B cell (primary cell): ENCODE measurements around the gene DUT.

Experiments used
- EZH2 ChIP-seq: IDR thresholded peaks from 2 replicates; pipeline ENCODE4 v1.6.1; 2012; ENCODE audit warnings: borderline replicate concordance, low read depth, mild to moderate bottlenecking, moderate library complexity, low read length; ENCODE audit not compliant: insufficient read depth, poor library complexity, severe bottlenecking
- TF ChIP-seq, protein P1 (sequence below): fragments of 200-600 bp; IDR thresholded peaks from one replicate; pipeline ENCODE4 v1.8.0; 2022; ENCODE audit warnings: antibody characterized with exemption, mild to moderate bottlenecking

DNA sequence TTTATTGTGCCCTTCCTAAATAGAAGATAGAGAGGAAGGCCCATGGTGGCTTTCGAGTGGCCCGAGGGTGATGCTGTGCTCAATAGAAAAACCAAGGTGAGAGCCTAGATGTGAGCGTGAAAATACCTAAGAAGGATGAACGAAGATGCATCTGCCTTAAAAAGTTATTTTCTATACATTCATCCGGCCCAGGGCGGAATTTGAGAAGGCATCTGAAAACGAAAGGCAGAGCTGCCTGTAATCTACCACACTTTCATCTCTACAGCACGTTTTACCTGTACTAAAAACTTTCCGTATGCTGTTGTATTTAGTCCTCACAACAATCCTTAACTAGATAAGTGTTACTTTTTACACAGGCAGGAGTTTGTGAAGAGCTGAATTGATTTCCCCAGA, 1.4 kb downstream of the DUT start:
- TF ChIP-seq, protein P1, sequence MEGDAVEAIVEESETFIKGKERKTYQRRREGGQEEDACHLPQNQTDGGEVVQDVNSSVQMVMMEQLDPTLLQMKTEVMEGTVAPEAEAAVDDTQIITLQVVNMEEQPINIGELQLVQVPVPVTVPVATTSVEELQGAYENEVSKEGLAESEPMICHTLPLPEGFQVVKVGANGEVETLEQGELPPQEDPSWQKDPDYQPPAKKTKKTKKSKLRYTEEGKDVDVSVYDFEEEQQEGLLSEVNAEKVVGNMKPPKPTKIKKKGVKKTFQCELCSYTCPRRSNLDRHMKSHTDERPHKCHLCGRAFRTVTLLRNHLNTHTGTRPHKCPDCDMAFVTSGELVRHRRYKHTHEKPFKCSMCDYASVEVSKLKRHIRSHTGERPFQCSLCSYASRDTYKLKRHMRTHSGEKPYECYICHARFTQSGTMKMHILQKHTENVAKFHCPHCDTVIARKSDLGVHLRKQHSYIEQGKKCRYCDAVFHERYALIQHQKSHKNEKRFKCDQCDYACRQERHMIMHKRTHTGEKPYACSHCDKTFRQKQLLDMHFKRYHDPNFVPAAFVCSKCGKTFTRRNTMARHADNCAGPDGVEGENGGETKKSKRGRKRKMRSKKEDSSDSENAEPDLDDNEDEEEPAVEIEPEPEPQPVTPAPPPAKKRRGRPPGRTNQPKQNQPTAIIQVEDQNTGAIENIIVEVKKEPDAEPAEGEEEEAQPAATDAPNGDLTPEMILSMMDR = no peak
- no peak for TF ChIP-seq EZH2
